DOHH2 (cell line): Measurements from ENCODE around the gene HEXA.

Experiments
- EZH2phosphoT487 ChIP-seq: fragments of 200-600 bp; sonication (generic); IDR thresholded peaks from 2 replicates; pipeline ENCODE4 v1.6.1; 2017; ENCODE audit warnings: borderline replicate concordance, mild to moderate bottlenecking, antibody characterized with exemption, low read length, moderate library complexity, mixed read lengths
- TF ChIP-seq, protein P1 (sequence below): fragments of 200-600 bp; sonication (generic); IDR thresholded peaks from one replicate; pipeline ENCODE4 v1.5.1; 2014; ENCODE audit warnings: antibody characterized with exemption, mild to moderate bottlenecking, low read depth, low read length; ENCODE audit not compliant: poor library complexity, severe bottlenecking

DNA sequence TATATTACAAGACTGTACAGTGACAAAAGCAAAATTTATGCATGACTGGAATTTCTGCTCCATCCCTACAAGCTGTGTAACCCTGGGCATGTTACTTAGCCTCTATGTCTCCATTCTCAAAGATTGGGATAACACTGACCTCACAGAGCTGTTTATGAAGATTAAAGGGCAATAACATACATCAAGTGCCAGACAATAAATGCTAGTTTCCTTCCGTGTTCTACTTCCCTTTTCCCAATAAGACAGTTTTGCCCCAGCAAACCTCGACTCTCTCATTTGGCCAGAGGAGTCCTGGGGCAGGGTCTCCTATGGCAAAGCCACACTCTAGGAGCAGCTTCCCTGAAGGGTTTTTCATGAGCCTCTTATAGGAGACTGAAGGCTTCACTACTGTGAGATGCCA, 7.5 kb downstream of the HEXA start:
- no peak for TF ChIP-seq EZH2phosphoT487
- TF ChIP-seq, protein P1, sequence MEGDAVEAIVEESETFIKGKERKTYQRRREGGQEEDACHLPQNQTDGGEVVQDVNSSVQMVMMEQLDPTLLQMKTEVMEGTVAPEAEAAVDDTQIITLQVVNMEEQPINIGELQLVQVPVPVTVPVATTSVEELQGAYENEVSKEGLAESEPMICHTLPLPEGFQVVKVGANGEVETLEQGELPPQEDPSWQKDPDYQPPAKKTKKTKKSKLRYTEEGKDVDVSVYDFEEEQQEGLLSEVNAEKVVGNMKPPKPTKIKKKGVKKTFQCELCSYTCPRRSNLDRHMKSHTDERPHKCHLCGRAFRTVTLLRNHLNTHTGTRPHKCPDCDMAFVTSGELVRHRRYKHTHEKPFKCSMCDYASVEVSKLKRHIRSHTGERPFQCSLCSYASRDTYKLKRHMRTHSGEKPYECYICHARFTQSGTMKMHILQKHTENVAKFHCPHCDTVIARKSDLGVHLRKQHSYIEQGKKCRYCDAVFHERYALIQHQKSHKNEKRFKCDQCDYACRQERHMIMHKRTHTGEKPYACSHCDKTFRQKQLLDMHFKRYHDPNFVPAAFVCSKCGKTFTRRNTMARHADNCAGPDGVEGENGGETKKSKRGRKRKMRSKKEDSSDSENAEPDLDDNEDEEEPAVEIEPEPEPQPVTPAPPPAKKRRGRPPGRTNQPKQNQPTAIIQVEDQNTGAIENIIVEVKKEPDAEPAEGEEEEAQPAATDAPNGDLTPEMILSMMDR: no peak
